ENCODE data around the gene DDTL. TPM values are rescaled to one million over a fixed set of nuclear protein-coding genes. Genes with fewer than 3 reads are reported as not detected.

Gene DDTL
- total and polyA plus RNA-seq, 2 of the 4 experiments (the other 2 are of a cell fraction): 0.36 to 1.5 TPM

DNA sequence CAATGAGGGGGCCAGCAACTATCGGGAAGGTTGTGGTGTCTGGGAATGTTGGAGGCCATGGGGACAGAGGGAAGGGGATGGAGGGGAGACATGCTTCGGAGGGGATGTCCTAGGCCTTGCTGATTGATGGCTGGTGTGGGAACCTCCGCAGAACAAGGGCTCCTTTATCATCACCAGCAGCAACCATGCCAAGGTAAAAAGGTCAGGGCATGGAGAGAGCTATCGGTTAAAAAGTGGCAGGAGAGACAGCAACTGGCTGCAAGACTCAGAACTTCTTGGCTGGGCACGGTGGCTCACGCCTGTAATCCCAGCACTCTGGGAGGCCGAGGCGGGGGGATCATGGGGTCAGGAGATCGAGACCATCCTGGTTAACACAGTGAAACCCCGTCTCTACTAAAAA is 35.6 kb downstream of the DDTL start:
- ATAC-seq (ENCODE audit: low read depth) (no peak), DNase-seq (no peak)
- no peaks in the 10 kb centered on the region for H3K79me1 ChIP-seq (ENCODE audit: low read depth in 1 of 2, low read length in 2 of 2)
- no peaks in the 10 kb centered on the region; the same call in 1 of the 2 replicates for H3K27me3 ChIP-seq (ENCODE audit: control insufficient read depth, insufficient read depth, low read length)
- H4K20me1 ChIP-seq (ENCODE audit: insufficient read depth, low read length): no peaks in the 10 kb centered on the region
- 100% methylated on average over 2 of the region's 10 CpGs; no CpG with 5 or more reads in 1 of the 2 experiments for WGBS, 2 experiments (ENCODE audit: extremely low coverage in 2 of 2, insufficient read length in 1 of 2)
- intact Hi-C loops (cut with micrococcal nuclease) (no loop called here), dilution Hi-C loops (cut with HindIII; ENCODE audit: low sequenced_read_pairs, unreplicated experiment) (no loop called here), in situ Hi-C loops (cut with MboI; ENCODE audit: low sequenced_read_pairs) (no loop called here)
- H3K23ac ChIP-seq (ENCODE audit: low read depth, low read length): no peak overlapping the region
- H3K9me1 ChIP-seq (ENCODE audit: insufficient read depth, low read length): no peaks in the 10 kb centered on the region
- TF ChIP-seq, protein P1, sequence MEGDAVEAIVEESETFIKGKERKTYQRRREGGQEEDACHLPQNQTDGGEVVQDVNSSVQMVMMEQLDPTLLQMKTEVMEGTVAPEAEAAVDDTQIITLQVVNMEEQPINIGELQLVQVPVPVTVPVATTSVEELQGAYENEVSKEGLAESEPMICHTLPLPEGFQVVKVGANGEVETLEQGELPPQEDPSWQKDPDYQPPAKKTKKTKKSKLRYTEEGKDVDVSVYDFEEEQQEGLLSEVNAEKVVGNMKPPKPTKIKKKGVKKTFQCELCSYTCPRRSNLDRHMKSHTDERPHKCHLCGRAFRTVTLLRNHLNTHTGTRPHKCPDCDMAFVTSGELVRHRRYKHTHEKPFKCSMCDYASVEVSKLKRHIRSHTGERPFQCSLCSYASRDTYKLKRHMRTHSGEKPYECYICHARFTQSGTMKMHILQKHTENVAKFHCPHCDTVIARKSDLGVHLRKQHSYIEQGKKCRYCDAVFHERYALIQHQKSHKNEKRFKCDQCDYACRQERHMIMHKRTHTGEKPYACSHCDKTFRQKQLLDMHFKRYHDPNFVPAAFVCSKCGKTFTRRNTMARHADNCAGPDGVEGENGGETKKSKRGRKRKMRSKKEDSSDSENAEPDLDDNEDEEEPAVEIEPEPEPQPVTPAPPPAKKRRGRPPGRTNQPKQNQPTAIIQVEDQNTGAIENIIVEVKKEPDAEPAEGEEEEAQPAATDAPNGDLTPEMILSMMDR (conservative IDR thresholded peaks at IDR 0.05; ENCODE audit: low read depth, low read length): no peak
- TF ChIP-seq CEBPB (IDR thresholded peaks at IDR 0.05; ENCODE audit: low read depth, low read length) (no peak), MAZ (IDR thresholded peaks at IDR 0.05; ENCODE audit: borderline replicate concordance, low read depth, low read length) (no peak), FOS (IDR thresholded peaks at IDR 0.05; ENCODE audit: low read depth, low read length) (no peak), RAD21 (IDR thresholded peaks at IDR 0.05; ENCODE audit: low read length) (no peak), CHD1 (IDR thresholded peaks at IDR 0.05; ENCODE audit: low read depth, low read length) (no peak), BHLHE40 (IDR thresholded peaks at IDR 0.05; ENCODE audit: low read depth, low read length) (no peak), RCOR1 (IDR thresholded peaks at IDR 0.05; ENCODE audit: insufficient replicate concordance, low read length) (no peak), SMC3 (IDR thresholded peaks at IDR 0.05; ENCODE audit: low read depth, low read length) (no peak), MAFK (IDR thresholded peaks at IDR 0.05; ENCODE audit: low read depth, low read length) (no peak), NFE2L2 (IDR thresholded peaks at IDR 0.05; ENCODE audit: low read depth, low read length) (no peak), MXI1 (IDR thresholded peaks at IDR 0.05; ENCODE audit: borderline replicate concordance, low read depth, low read length) (no peak), POLR2A (IDR thresholded peaks at IDR 0.05; ENCODE audit: low read depth, low read length) (no peak)
- TF ChIP-seq, protein P2, sequence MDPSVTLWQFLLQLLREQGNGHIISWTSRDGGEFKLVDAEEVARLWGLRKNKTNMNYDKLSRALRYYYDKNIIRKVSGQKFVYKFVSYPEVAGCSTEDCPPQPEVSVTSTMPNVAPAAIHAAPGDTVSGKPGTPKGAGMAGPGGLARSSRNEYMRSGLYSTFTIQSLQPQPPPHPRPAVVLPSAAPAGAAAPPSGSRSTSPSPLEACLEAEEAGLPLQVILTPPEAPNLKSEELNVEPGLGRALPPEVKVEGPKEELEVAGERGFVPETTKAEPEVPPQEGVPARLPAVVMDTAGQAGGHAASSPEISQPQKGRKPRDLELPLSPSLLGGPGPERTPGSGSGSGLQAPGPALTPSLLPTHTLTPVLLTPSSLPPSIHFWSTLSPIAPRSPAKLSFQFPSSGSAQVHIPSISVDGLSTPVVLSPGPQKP (IDR thresholded peaks at IDR 0.05; ENCODE audit: borderline replicate concordance, low read depth, low read length): no peak
- TF ChIP-seq, protein P3, sequence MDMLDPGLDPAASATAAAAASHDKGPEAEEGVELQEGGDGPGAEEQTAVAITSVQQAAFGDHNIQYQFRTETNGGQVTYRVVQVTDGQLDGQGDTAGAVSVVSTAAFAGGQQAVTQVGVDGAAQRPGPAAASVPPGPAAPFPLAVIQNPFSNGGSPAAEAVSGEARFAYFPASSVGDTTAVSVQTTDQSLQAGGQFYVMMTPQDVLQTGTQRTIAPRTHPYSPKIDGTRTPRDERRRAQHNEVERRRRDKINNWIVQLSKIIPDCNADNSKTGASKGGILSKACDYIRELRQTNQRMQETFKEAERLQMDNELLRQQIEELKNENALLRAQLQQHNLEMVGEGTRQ (IDR thresholded peaks at IDR 0.05; ENCODE audit: low read depth, low read length): no peak
- H3K4me1 ChIP-seq (ENCODE audit: control insufficient read depth, insufficient read depth, low read length): no peaks in the 10 kb centered on the region
- H2BK15ac ChIP-seq (ENCODE audit: low read depth, low read length): no peak overlapping the region
- H3K56ac ChIP-seq (ENCODE audit: extremely low read depth, insufficient read depth, low read length): no peak overlapping the region
- H4K8ac ChIP-seq (ENCODE audit: low read depth in 2 of 2, low read length in 2 of 2): no peak overlapping the region
- H3K14ac ChIP-seq (replicated peaks; ENCODE audit: low read depth, low read length): no peak overlapping the region
- H2AFZ ChIP-seq (replicated peaks; ENCODE audit: low read length, poor library complexity): no peak overlapping the region
- H3K36me3 ChIP-seq (ENCODE audit: control insufficient read depth, insufficient read depth, low read length): no peaks in the 10 kb centered on the region
- POLR2A ChIA-PET (ENCODE audit: unreplicated experiment): no interaction called here
- no peak overlapping the region for H2BK5ac ChIP-seq (ENCODE audit: low read depth, low read length, poor library complexity, severe bottlenecking)
- H3K4me3 ChIP-seq (ENCODE audit: insufficient read depth, low read depth, low read length): no peak overlapping the region
- H3K9ac ChIP-seq (ENCODE audit: low read depth, low read length): no peak overlapping the region
- H2BK20ac ChIP-seq (ENCODE audit: low read depth, low read length): no peak overlapping the region
- H3K4me2 ChIP-seq (ENCODE audit: low read depth, low read length): no peak overlapping the region
- H3K18ac ChIP-seq (ENCODE audit: low read depth, low read length): no peak overlapping the region
- no TSS peak for BruUV-seq (replicated peaks)
- no peak overlapping the region for H2AK9ac ChIP-seq (replicated peaks; ENCODE audit: low read depth, low read length, poor library complexity)
- H3K9me3 ChIP-seq (ENCODE audit: control insufficient read depth, insufficient read depth, low read length): no peaks in the 10 kb centered on the region
- CTCF ChIA-PET: no interaction called here
- no peak overlapping the region for H3K4ac ChIP-seq (ENCODE audit: low read depth, low read length)
- no peak overlapping the region for H4K91ac ChIP-seq (ENCODE audit: insufficient read depth, low read depth, low read length)
- no peak overlapping the region for H4K5ac ChIP-seq (ENCODE audit: low read depth, low read length)
- no peak overlapping the region for H3K27ac ChIP-seq (ENCODE audit: insufficient read depth, low read length)
- H2BK120ac ChIP-seq (ENCODE audit: low read depth, low read length): no peak overlapping the region
- no peak overlapping the region for H2AK5ac ChIP-seq (ENCODE audit: low read depth, low read length)

Measured in IMR-90 (cell line).